Ishikawa (cell line): ENCODE results near the gene UBE2QL1.

ENCODE experiments used
- CEBPB ChIP-seq: IDR thresholded peaks from 2 replicates; pipeline ENCODE4 v1.6.1; 2012
- CREB1 ChIP-seq: IDR thresholded peaks from 2 replicates; pipeline ENCODE4 v1.6.1; 2012; ENCODE audit warnings: low read depth
- EGR1 ChIP-seq: IDR thresholded peaks from 2 replicates; pipeline ENCODE4 v1.6.1; 2012
- EP300 ChIP-seq: IDR thresholded peaks from 2 replicates; pipeline ENCODE4 v1.6.1; 2012; ENCODE audit warnings: borderline replicate concordance
- FOXM1 ChIP-seq: IDR thresholded peaks from 2 replicates; pipeline ENCODE4 v1.6.1; 2012; ENCODE audit warnings: low read depth, borderline replicate concordance
- MAX ChIP-seq: IDR thresholded peaks from 2 replicates; pipeline ENCODE4 v1.6.1; 2012
- NFIC ChIP-seq: IDR thresholded peaks from 2 replicates; pipeline ENCODE4 v1.6.1; 2012
- RAD21 ChIP-seq: IDR thresholded peaks from 2 replicates; pipeline ENCODE4 v1.6.1; 2012; ENCODE audit warnings: low read depth
- TAF1 ChIP-seq: IDR thresholded peaks from 2 replicates; pipeline ENCODE4 v1.6.1; 2012; ENCODE audit warnings: low read depth, mild to moderate bottlenecking
- TCF12 ChIP-seq: IDR thresholded peaks from 2 replicates; pipeline ENCODE4 v1.6.1; 2012; ENCODE audit warnings: low read depth
- TEAD4 ChIP-seq: IDR thresholded peaks from 2 replicates; pipeline ENCODE4 v1.6.1; 2012
- YY1 ChIP-seq: IDR thresholded peaks from 2 replicates; pipeline ENCODE4 v1.6.1; 2012; ENCODE audit warnings: low read depth
- ZBTB7A ChIP-seq: IDR thresholded peaks from 2 replicates; pipeline ENCODE4 v1.6.1; 2012; ENCODE audit warnings: low read depth
- TF ChIP-seq, protein P1 (sequence below): IDR thresholded peaks from 2 replicates; pipeline ENCODE4 v1.6.1; 2012; ENCODE audit warnings: low read depth, mild to moderate bottlenecking
- TF ChIP-seq, protein P2 (sequence below): IDR thresholded peaks from 2 replicates; pipeline ENCODE4 v1.6.1; 2012

The UBE2QL1 gene

GRCh38 chr5:6496207-6496584 lies 47.5 kb downstream of the UBE2QL1 start:
- TF ChIP-seq CREB1 (no peak), CEBPB (no peak), NFIC (no peak), TAF1 (no peak), TEAD4 (no peak), TCF12 (no peak), YY1 (no peak), RAD21 (no peak), EP300 (no peak), EGR1 (no peak), ZBTB7A (no peak), MAX (no peak), FOXM1 (no peak)
- TF ChIP-seq, protein P1, sequence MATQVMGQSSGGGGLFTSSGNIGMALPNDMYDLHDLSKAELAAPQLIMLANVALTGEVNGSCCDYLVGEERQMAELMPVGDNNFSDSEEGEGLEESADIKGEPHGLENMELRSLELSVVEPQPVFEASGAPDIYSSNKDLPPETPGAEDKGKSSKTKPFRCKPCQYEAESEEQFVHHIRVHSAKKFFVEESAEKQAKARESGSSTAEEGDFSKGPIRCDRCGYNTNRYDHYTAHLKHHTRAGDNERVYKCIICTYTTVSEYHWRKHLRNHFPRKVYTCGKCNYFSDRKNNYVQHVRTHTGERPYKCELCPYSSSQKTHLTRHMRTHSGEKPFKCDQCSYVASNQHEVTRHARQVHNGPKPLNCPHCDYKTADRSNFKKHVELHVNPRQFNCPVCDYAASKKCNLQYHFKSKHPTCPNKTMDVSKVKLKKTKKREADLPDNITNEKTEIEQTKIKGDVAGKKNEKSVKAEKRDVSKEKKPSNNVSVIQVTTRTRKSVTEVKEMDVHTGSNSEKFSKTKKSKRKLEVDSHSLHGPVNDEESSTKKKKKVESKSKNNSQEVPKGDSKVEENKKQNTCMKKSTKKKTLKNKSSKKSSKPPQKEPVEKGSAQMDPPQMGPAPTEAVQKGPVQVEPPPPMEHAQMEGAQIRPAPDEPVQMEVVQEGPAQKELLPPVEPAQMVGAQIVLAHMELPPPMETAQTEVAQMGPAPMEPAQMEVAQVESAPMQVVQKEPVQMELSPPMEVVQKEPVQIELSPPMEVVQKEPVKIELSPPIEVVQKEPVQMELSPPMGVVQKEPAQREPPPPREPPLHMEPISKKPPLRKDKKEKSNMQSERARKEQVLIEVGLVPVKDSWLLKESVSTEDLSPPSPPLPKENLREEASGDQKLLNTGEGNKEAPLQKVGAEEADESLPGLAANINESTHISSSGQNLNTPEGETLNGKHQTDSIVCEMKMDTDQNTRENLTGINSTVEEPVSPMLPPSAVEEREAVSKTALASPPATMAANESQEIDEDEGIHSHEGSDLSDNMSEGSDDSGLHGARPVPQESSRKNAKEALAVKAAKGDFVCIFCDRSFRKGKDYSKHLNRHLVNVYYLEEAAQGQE = no peak

DNA sequence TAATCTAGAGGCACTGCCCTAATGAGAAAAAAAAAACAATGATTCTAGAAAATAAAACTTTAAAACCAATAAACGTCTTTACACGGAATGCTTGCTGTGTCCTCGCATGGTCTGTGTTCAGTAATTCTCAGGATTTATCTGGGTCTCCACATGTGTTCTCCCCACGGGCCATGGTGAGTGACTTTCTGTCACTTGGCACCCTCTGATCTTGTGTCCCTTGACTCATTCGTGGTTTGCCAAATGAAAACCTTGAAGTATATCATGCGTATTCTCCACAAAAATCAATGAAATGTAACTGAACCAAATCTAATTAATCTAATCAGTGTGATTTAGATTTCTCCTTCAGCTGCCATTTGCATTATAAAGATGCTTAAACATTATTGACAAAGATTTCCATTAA lies 48.0 kb downstream of the UBE2QL1 start:
- TF ChIP-seq MAX (no peak), YY1 (no peak), RAD21 (no peak), EGR1 (no peak), NFIC (no peak), EP300 (no peak), TAF1 (no peak), CEBPB (no peak), CREB1 (no peak), ZBTB7A (no peak), TEAD4 (no peak), TCF12 (no peak), FOXM1 (no peak)
- TF ChIP-seq, protein P1 = no peak
- TF ChIP-seq, protein P2, sequence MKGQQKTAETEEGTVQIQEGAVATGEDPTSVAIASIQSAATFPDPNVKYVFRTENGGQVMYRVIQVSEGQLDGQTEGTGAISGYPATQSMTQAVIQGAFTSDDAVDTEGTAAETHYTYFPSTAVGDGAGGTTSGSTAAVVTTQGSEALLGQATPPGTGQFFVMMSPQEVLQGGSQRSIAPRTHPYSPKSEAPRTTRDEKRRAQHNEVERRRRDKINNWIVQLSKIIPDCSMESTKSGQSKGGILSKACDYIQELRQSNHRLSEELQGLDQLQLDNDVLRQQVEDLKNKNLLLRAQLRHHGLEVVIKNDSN = no peak

- TF ChIP-seq TEAD4 = no peak
- no peak for TF ChIP-seq CEBPB
- no peak for TF ChIP-seq FOXM1
- no peak for TF ChIP-seq ZBTB7A
- TF ChIP-seq, protein P2 = no peak
- no peak for TF ChIP-seq YY1
Observed at GRCh38 chr5:6497262-6497661, 48.6 kb downstream of the UBE2QL1 start.

GRCh38 chr5:6498968-6499367 lies 50.3 kb downstream of the UBE2QL1 start:
- TF ChIP-seq, protein P1 = no peak
- TF ChIP-seq YY1 (no peak), MAX (no peak), TCF12 (no peak), RAD21 (no peak), ZBTB7A (no peak), EGR1 (no peak), NFIC (no peak), FOXM1 (no peak)
- TF ChIP-seq, protein P2 = no peak
